Pancreas (tissue), 10 donors: Measurements from ENCODE around the gene CACNA2D2. TPM values are rescaled to one million over a fixed set of nuclear protein-coding genes. Genes with fewer than 3 reads are reported as not detected.
A peak's percentile ranks its signal among the peaks of the same experiment; 100 is the strongest.

ENCODE experiments used
- ATAC-seq, 4 donors: fragments of 200-7000 bp; cut with Tn5 transposase; one replicate each; pipeline versions ENCODE4 v1.8.0 to v1.9.1; 2020; ENCODE audit warnings: mild to moderate bottlenecking in 4 of 4, moderate library complexity in 4 of 4
- DNase-seq, 6 donors: peaks; one replicate each; pipeline ENCODE4 v3.0.0-alpha.2; 2020
- FAIRE-seq: peaks from 2 replicates; lab custom pipeline; 2012; peaks lifted over from hg19 to GRCh38; lab: Jason Lieb, UNC
- H3K27ac ChIP-seq, 4 donors: fragments of 200-600 bp; sonication (generic); 1 replicate in 3 of 4; 2 replicates in 1 of 4; pipeline versions ENCODE4 v1.5.0 to v1.8.0; 2020
- H3K27me3 ChIP-seq, 4 donors: fragments of 200-600 bp; one replicate each; pipeline ENCODE4 v1.8.0; 2021
- H3K36me3 ChIP-seq, 3 donors: fragments of 200-600 bp; sonication (generic) in 1 of 3; one replicate each; pipeline versions ENCODE4 v1.5.0 to v1.8.0; 2020 to 2021
- H3K4me1 ChIP-seq, 3 donors: fragments of 200-600 bp; one replicate each; pipeline ENCODE4 v1.8.0; 2021
- H3K4me3 ChIP-seq, 4 donors: fragments of 200-600 bp; sonication (generic) in 2 of 4; one replicate each; pipeline versions ENCODE4 v1.5.0 to v1.8.0; 2020 to 2021
- H3K9me3 ChIP-seq, 4 donors: fragments of 200-600 bp; one replicate each; pipeline ENCODE4 v1.8.0; 2021
- CTCF ChIP-seq, 4 donors: fragments of 200-600 bp; sonication (generic) in 3 of 4; IDR thresholded peaks; one replicate each; pipeline versions ENCODE4 v1.5.0 to v1.8.0; 2021; ENCODE audit warnings: antibody characterized with exemption in 4 of 4
- WGBS, 2 donors: extraction: QIAGEN DNeasy Blood & Tissue Kit; methylation state at CpG; one replicate each; pipeline ENCODE4 v1.1.7; 2013; 5-methylcytosine and 5-hydroxymethylcytosine counted together
- intact Hi-C, 3 donors: fragments of 100-400 bp; cut with DNase I; formaldehyde crosslinking; loops; one replicate each; pipeline versions ENCODE4 v1.11.1 to v1.14.2; 2022
- polyA plus RNA-seq, 2 donors: library from polyadenylated mRNA; stranded (reverse); fragments of 200-250 nt; gene quantifications; one replicate each; pipeline ENCODE4 v1.2.3, GENCODE V29; 2013
- total RNA-seq, 6 donors: library from RNA; stranded (reverse); fragmentation: NEBNext Ultra II Directional in 4 of 6; extraction: Animal tissue kit (Norgen Biotek cat#: 25700) in 4 of 6; gene quantifications; one replicate each; pipeline versions ENCODE4 v1.2.1 to v1.2.4, GENCODE V29; 2021 to 2023
- donor health status: healthy with polysubstance abuse.
- donor health status: DM: no; HTN: no; CAD: no; lungs with moderate emphysema.
- donor health status: DM: no; HTN: no; CAD: no.
- donor health status: control.
- donor health status: control.
- donor health status: Bipolar disorder and iron deficiency.
- donor health status: DM: yes; HTN: yes; CAD: no.
- donor health status: DM: no; HTN: no; CAD: no.
- donor health status: DM: no; HTN: no; CAD: no.
- donor health status: DM: yes; HTN: yes; CAD: no.

The CACNA2D2 gene
- total and polyA plus RNA-seq, 8 donors = 1.1 to 19.5 (median 3.3) TPM

- no peaks in the 10 kb centered on the region for H3K27me3 ChIP-seq
Observed at GRCh38 chr3:50464569-50464968, 38.9 kb downstream of the CACNA2D2 start.

GRCh38 chr3:50459785-50460184 is 43.6 kb downstream of the CACNA2D2 start:
- no peak for ATAC-seq
- 79 to 83% methylated on average over 3 of the region's 3 CpGs for WGBS, 2 donors
- H3K27ac ChIP-seq = no peak overlapping the region
- TF ChIP-seq CTCF (IDR thresholded peaks at IDR 0.05) = no peak
- no peak for FAIRE-seq
- intact Hi-C loops = no loop called here
- H3K4me3 ChIP-seq = no peak overlapping the region
- no peaks in the 10 kb centered on the region for H3K36me3 ChIP-seq
- no peaks in the 10 kb centered on the region for H3K9me3 ChIP-seq
- no peaks in the 10 kb centered on the region for H3K4me1 ChIP-seq
- no peaks in the 10 kb centered on the region for H3K27me3 ChIP-seq
- DNase-seq = no peak

More at GRCh38 chr3:50464569-50464968, 38.9 kb downstream of the CACNA2D2 start:
- FAIRE-seq = no peak
- intact Hi-C loops = no loop called here
- ATAC-seq = peak in 3 of 4 donors; percentile 11 to 66 (median 57)
- TF ChIP-seq CTCF (IDR thresholded peaks at IDR 0.05) = no peak
- no peak overlapping the region for H3K27ac ChIP-seq
- H3K4me3 ChIP-seq = no peak overlapping the region
- no peak for DNase-seq
- no peaks in the 10 kb centered on the region for H3K9me3 ChIP-seq
- no peaks in the 10 kb centered on the region for H3K36me3 ChIP-seq
- no peaks in the 10 kb centered on the region for H3K4me1 ChIP-seq
- 68 to 69% methylated on average over 6 of the region's 6 CpGs for WGBS, 2 donors

GRCh38 chr3:50457988-50458387 is 45.4 kb downstream of the CACNA2D2 start:
- FAIRE-seq (no peak), ATAC-seq (peak in 2 of 4 donors; percentile 44 to 59), DNase-seq (no peak)
- H3K36me3 ChIP-seq = no peaks in the 10 kb centered on the region
- no peaks in the 10 kb centered on the region for H3K4me1 ChIP-seq
- intact Hi-C loops = no loop called here
- H3K4me3 ChIP-seq = no peak overlapping the region
- no peaks in the 10 kb centered on the region for H3K9me3 ChIP-seq
- 78 to 85% methylated on average over 7 of the region's 7 CpGs for WGBS, 2 donors
- H3K27me3 ChIP-seq = no peaks in the 10 kb centered on the region
- H3K27ac ChIP-seq = no peak overlapping the region
- TF ChIP-seq CTCF (IDR thresholded peaks at IDR 0.05) = no peak

GRCh38 chr3:50455161-50456018 is 48.0 kb downstream of the CACNA2D2 start:
- H3K4me1 ChIP-seq = no peaks in the 10 kb centered on the region
- 81% methylated on average over 31 of the region's 31 CpGs for WGBS, 2 donors
- intact Hi-C loops = no loop called here

More at GRCh38 chr3:50455161-50456018, 48.0 kb downstream of the CACNA2D2 start:
- TF ChIP-seq CTCF (IDR thresholded peaks at IDR 0.05) = no peak
- no peaks in the 10 kb centered on the region for H3K9me3 ChIP-seq
- H3K27ac ChIP-seq = no peak overlapping the region
- no peak for DNase-seq
- H3K27me3 ChIP-seq = no peaks in the 10 kb centered on the region
- no peak overlapping the region for H3K4me3 ChIP-seq
- no peak for ATAC-seq
- FAIRE-seq = no peak
- no peaks in the 10 kb centered on the region for H3K36me3 ChIP-seq
